ENCODE data around the gene CRABP1. TPM values are rescaled to one million over a fixed set of nuclear protein-coding genes. Genes with fewer than 3 reads are reported as not detected.

CRABP1 gene
- total RNA-seq, 1 donor = not detected

GRCh38 chr15:78384651-78385050 lies 44.5 kb downstream of the CRABP1 start:
- no peak for DNase-seq (ENCODE audit: low read depth)
- no peak overlapping the region for H3K4me3 ChIP-seq (ENCODE audit: low read depth, low read length)
- TF ChIP-seq, protein P1, sequence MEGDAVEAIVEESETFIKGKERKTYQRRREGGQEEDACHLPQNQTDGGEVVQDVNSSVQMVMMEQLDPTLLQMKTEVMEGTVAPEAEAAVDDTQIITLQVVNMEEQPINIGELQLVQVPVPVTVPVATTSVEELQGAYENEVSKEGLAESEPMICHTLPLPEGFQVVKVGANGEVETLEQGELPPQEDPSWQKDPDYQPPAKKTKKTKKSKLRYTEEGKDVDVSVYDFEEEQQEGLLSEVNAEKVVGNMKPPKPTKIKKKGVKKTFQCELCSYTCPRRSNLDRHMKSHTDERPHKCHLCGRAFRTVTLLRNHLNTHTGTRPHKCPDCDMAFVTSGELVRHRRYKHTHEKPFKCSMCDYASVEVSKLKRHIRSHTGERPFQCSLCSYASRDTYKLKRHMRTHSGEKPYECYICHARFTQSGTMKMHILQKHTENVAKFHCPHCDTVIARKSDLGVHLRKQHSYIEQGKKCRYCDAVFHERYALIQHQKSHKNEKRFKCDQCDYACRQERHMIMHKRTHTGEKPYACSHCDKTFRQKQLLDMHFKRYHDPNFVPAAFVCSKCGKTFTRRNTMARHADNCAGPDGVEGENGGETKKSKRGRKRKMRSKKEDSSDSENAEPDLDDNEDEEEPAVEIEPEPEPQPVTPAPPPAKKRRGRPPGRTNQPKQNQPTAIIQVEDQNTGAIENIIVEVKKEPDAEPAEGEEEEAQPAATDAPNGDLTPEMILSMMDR (IDR thresholded peaks at IDR 0.05; ENCODE audit: insufficient read depth, low read depth, low read length) = no peak

DNA sequence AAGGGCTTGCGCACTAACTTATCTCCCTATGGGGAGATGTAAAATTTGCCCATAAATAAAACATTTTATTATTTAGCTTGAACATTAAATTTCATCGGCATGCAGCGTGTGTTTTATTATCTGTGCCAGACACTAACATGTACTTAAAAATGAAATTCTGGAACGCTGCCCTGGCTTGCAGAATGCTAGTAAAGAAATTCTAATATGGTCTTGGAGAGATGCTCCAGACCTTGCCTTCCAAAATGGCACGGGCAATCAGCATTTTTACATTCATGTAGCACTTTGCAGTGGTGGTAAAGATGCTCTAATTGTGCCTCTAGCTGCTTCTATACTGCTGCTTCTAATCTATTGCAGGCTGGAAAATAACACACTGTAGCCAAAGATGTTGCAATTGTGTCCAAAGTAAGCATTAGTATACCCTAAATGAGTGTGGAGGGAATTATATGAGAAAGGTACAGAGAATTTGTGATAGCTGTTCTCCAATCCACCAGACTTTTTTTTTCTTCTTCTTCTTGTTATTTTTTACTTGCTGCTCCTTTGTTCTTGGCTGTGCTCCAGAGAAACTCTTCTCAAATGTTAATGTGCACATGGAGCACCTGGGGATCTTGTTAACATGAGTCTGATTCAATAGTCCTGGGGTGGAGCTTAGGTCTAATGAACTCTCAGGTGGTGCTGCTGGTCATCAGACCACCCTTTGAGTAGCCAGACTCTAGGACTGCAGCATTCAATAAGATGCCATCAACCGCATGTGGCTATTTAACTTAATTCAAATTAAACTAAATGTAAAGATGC lies 47.3 kb downstream of the CRABP1 start:
- H3K4me3 ChIP-seq (ENCODE audit: low read depth, low read length) = no peak overlapping the region
- DNase-seq (ENCODE audit: low read depth) = no peak
- TF ChIP-seq, protein P1 (IDR thresholded peaks at IDR 0.05; ENCODE audit: insufficient read depth, low read depth, low read length) = no peak

GRCh38 chr15:78388865-78389264 lies 48.7 kb downstream of the CRABP1 start:
- no peak overlapping the region for H3K4me3 ChIP-seq (ENCODE audit: low read depth, low read length)
- TF ChIP-seq, protein P1 (IDR thresholded peaks at IDR 0.05; ENCODE audit: insufficient read depth, low read depth, low read length) = no peak
- no peak for DNase-seq (ENCODE audit: low read depth)

GRCh38 chr15:78389322-78389721 lies 49.2 kb downstream of the CRABP1 start:
- TF ChIP-seq, protein P1 (IDR thresholded peaks at IDR 0.05; ENCODE audit: insufficient read depth, low read depth, low read length) = no peak
- H3K4me3 ChIP-seq (ENCODE audit: low read depth, low read length) = no peak overlapping the region
- no peak for DNase-seq (ENCODE audit: low read depth)

- TF ChIP-seq, protein P1 (IDR thresholded peaks at IDR 0.05; ENCODE audit: insufficient read depth, low read depth, low read length) = no peak
- DNase-seq (ENCODE audit: low read depth) = no peak
- H3K4me3 ChIP-seq (ENCODE audit: low read depth, low read length) = no peak overlapping the region
Observed at GRCh38 chr15:78389738-78390137, 49.6 kb downstream of the CRABP1 start.

GRCh38 chr15:78390242-78390641 lies 50.1 kb downstream of the CRABP1 start:
- no peak for DNase-seq (ENCODE audit: low read depth)
- TF ChIP-seq, protein P1 (IDR thresholded peaks at IDR 0.05; ENCODE audit: insufficient read depth, low read depth, low read length) = no peak
- no peak overlapping the region for H3K4me3 ChIP-seq (ENCODE audit: low read depth, low read length)

DNA sequence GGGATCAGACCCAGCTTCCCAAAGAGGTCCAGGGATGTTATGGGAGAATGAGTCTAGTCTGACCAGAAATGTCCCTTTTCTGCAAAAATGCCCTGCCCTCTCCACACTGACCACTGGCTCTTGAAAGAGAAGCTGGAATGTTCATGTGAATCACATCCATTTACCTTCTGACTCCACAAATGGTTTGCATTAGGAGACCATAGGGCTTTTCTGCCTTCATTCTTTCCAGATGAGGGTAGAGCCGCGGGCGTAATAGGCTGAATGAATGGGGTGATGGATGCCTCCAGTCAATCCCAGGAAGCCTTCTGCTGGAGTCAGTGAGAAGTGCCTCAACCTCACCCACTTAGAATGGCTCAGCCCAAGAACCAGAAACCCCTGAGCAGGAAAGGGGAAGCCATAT lies 50.7 kb downstream of the CRABP1 start:
- TF ChIP-seq, protein P1 (IDR thresholded peaks at IDR 0.05; ENCODE audit: insufficient read depth, low read depth, low read length) = no peak
- DNase-seq (ENCODE audit: low read depth) = no peak
- no peak overlapping the region for H3K4me3 ChIP-seq (ENCODE audit: low read depth, low read length)

Data from fibroblast of villous mesenchyme (primary cell).